Inferior parietal cortex (tissue), 1 donor: Measurements from ENCODE around the gene TRERF1.

Experiments
- DNase-seq: peaks from one replicate; pipeline ENCODE4 v3.0.0-alpha.2; 2016; ENCODE audit errors: extremely low spot score

Gene TRERF1

GRCh38 chr6:42426191-42426590, 25.5 kb downstream of the TRERF1 start:
- no peak for DNase-seq

- DNase-seq: no peak
These were observed 26.7 kb downstream of the TRERF1 start for GRCh38 chr6:42424906-42425474.

GRCh38 chr6:42423244-42423643, 28.5 kb downstream of the TRERF1 start:
- DNase-seq: no peak

- no peak for DNase-seq
These were observed 31.0 kb downstream of the TRERF1 start for GRCh38 chr6:42420741-42421140.

GRCh38 chr6:42419490-42420280, 32.0 kb downstream of the TRERF1 start:
- DNase-seq: no peak

- DNase-seq: no peak
These were observed 33.0 kb downstream of the TRERF1 start for GRCh38 chr6:42418724-42419123.

GRCh38 chr6:42417641-42418112, 34.0 kb downstream of the TRERF1 start:
- DNase-seq: no peak

GRCh38 chr6:42411406-42411805, 40.3 kb downstream of the TRERF1 start:
- DNase-seq: no peak

- no peak for DNase-seq
These were observed 40.9 kb downstream of the TRERF1 start for GRCh38 chr6:42410861-42411260.

- DNase-seq: no peak
These were observed 42.1 kb downstream of the TRERF1 start for GRCh38 chr6:42409581-42409980.

GRCh38 chr6:42407379-42407778, 44.3 kb downstream of the TRERF1 start:
- no peak for DNase-seq

GRCh38 chr6:42406306-42407280, 45.1 kb downstream of the TRERF1 start:
- DNase-seq: no peak

GRCh38 chr6:42405021-42405420, 46.7 kb downstream of the TRERF1 start:
- DNase-seq: no peak

- DNase-seq: no peak
These were observed 47.2 kb downstream of the TRERF1 start for GRCh38 chr6:42404484-42404883.

GRCh38 chr6:42403831-42404230, 47.9 kb downstream of the TRERF1 start:
- no peak for DNase-seq

- no peak for DNase-seq
These were observed 48.3 kb downstream of the TRERF1 start for GRCh38 chr6:42403421-42403820.

GRCh38 chr6:42402184-42402583, 49.5 kb downstream of the TRERF1 start:
- DNase-seq: no peak

GRCh38 chr6:42401613-42401951, 50.1 kb downstream of the TRERF1 start:
- DNase-seq: no peak

GRCh38 chr6:42400886-42401612, 50.7 kb downstream of the TRERF1 start:
- no peak for DNase-seq

GRCh38 chr6:42400061-42400760, 51.5 kb downstream of the TRERF1 start:
- no peak for DNase-seq

GRCh38 chr6:42396720-42397119, 55.0 kb downstream of the TRERF1 start:
- no peak for DNase-seq
